ENCODE measurements around the gene NELL1. TPM values are rescaled to one million over a fixed set of nuclear protein-coding genes. Genes with fewer than 3 reads are reported as not detected.

NELL1 gene
- total RNA-seq, 2 donors from 2014 or later, result 0.09 to 0.11 TPM

- Histone ChIP-seq H3K9me3 (ENCODE audit: control insufficient read depth, low read length) (no peaks in the 10 kb centered on the region), H3K27ac (ENCODE audit: low read depth, low read length) (no peak overlapping the region), H3K36me3 (ENCODE audit: control insufficient read depth, insufficient read depth, low read length) (no peaks in the 10 kb centered on the region), H3K27me3 (ENCODE audit: control insufficient read depth, insufficient read depth, low read length, poor library complexity, severe bottlenecking) (no peaks in the 10 kb centered on the region), H3K4me3 (ENCODE audit: low read length) (no peak overlapping the region), H3K4me1 (ENCODE audit: control insufficient read depth, insufficient read depth, low read length) (no peaks in the 10 kb centered on the region), H3K9ac (ENCODE audit: extremely low read depth, low read length, poor library complexity, severe bottlenecking) (no peak overlapping the region)
- no peak for TF ChIP-seq CTCF (conservative IDR thresholded peaks at IDR 0.05)
- no peaks in the 10 kb centered on the region for H3K9me3 Mint-ChIP-seq
- no peak for DNase-seq
- peaks cover 4% of the 10 kb centered on the region for H3K27me3 Mint-ChIP-seq (ENCODE audit: insufficient read depth)
- no peaks in the 10 kb centered on the region for H3K4me1 Mint-ChIP-seq
- no peak overlapping the region for H3K4me3 Mint-ChIP-seq
- no peak overlapping the region for H3K27ac Mint-ChIP-seq
- no peaks in the 10 kb centered on the region for H3K36me3 Mint-ChIP-seq (ENCODE audit: low read depth)
Observed at GRCh38 chr11:20771026-20771425, 101.6 kb downstream of the NELL1 start.

GRCh38 chr11:20771681-20772080, 102.3 kb downstream of the NELL1 start:
- H3K4me3 Mint-ChIP-seq, result no peak overlapping the region
- no peak overlapping the region for H3K27ac Mint-ChIP-seq

GRCh38 chr11:20775331-20775730, 105.9 kb downstream of the NELL1 start:
- H3K4me3 ChIP-seq (ENCODE audit: low read length), result no peak overlapping the region
- DNase-seq, result no peak
- no peaks in the 10 kb centered on the region for H3K36me3 ChIP-seq (ENCODE audit: control insufficient read depth, insufficient read depth, low read length)
- WGBS, 2 experiments (ENCODE audit: insufficient coverage in 1 of 2, insufficient read length in 1 of 2), result 77 to 100% methylated on average over 1 to 2 of the region's 2 CpGs
- Mint-ChIP-seq H3K36me3 (ENCODE audit: low read depth) (no peaks in the 10 kb centered on the region), H3K9me3 (no peaks in the 10 kb centered on the region), H3K27me3 (ENCODE audit: insufficient read depth) (peaks cover 4% of the 10 kb centered on the region), H3K4me1 (no peaks in the 10 kb centered on the region), H3K4me3 (no peak overlapping the region), H3K27ac (no peak overlapping the region)
- no peaks in the 10 kb centered on the region for H3K4me1 ChIP-seq (ENCODE audit: control insufficient read depth, insufficient read depth, low read length)
- TF ChIP-seq CTCF (conservative IDR thresholded peaks at IDR 0.05), result no peak
- no peak overlapping the region for H3K27ac ChIP-seq (ENCODE audit: low read depth, low read length)
- H3K27me3 ChIP-seq (ENCODE audit: control insufficient read depth, insufficient read depth, low read length, poor library complexity, severe bottlenecking), result no peaks in the 10 kb centered on the region
- no peaks in the 10 kb centered on the region for H3K9me3 ChIP-seq (ENCODE audit: control insufficient read depth, low read length)
- H3K9ac ChIP-seq (ENCODE audit: extremely low read depth, low read length, poor library complexity, severe bottlenecking), result no peak overlapping the region

More at GRCh38 chr11:20771681-20772080, 102.3 kb downstream of the NELL1 start:
- DNase-seq, result no peak
- Mint-ChIP-seq H3K9me3 (no peaks in the 10 kb centered on the region), H3K36me3 (ENCODE audit: low read depth) (no peaks in the 10 kb centered on the region), H3K4me1 (no peaks in the 10 kb centered on the region), H3K27me3 (ENCODE audit: insufficient read depth) (peaks cover 4% of the 10 kb centered on the region)
- 90% methylated on average over 3 of the region's 3 CpGs; no CpG with 5 or more reads in 1 of the 2 experiments for WGBS, 2 experiments (ENCODE audit: insufficient coverage in 1 of 2, insufficient read length in 1 of 2)
- TF ChIP-seq CTCF (conservative IDR thresholded peaks at IDR 0.05), result no peak
- H3K36me3 ChIP-seq (ENCODE audit: control insufficient read depth, insufficient read depth, low read length), result no peaks in the 10 kb centered on the region
- no peaks in the 10 kb centered on the region for H3K9me3 ChIP-seq (ENCODE audit: control insufficient read depth, low read length)
- no peaks in the 10 kb centered on the region for H3K27me3 ChIP-seq (ENCODE audit: control insufficient read depth, insufficient read depth, low read length, poor library complexity, severe bottlenecking)
- no peak overlapping the region for H3K4me3 ChIP-seq (ENCODE audit: low read length)
- no peak overlapping the region for H3K9ac ChIP-seq (ENCODE audit: extremely low read depth, low read length, poor library complexity, severe bottlenecking)
- H3K4me1 ChIP-seq (ENCODE audit: control insufficient read depth, insufficient read depth, low read length), result no peaks in the 10 kb centered on the region
- no peak overlapping the region for H3K27ac ChIP-seq (ENCODE audit: low read depth, low read length)
